NCI-H2196 treated with DMSO at 0.1 percent for 48 hours (cell line): Measurements from ENCODE around the gene DCAF6.
"Not testable (repeated sequence)": the region's sequence is repeated elsewhere in the genome, so short reads cannot be mapped to it uniquely, and the experiment has no call there.

Experiments used
- DNase-seq: peaks from one replicate; lab custom pipeline; 2025; ENCODE audit not compliant: unreplicated experiment; lab: John Stamatoyannopoulos, UW

The DCAF6 gene

DNA sequence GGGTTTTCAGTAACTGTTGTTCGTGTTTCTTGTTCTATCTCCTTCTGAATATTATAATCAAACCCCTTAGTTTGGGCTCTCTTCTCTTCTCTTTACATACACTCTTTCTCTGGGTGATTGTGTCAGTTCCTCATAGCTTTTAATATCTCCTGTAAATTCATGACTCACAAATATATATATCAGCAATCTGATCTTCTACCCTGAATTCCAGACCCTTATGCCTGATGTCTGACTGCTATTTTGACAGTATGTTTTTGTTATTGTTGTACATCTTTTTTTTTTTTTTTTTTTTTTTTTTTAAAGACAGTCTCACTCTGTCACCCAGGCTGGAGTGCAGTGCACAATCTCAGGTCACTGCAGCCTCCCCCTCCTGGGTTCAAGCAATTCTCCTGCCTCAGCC is 71.2 kb downstream of the DCAF6 start:
- no peak for DNase-seq

DNA sequence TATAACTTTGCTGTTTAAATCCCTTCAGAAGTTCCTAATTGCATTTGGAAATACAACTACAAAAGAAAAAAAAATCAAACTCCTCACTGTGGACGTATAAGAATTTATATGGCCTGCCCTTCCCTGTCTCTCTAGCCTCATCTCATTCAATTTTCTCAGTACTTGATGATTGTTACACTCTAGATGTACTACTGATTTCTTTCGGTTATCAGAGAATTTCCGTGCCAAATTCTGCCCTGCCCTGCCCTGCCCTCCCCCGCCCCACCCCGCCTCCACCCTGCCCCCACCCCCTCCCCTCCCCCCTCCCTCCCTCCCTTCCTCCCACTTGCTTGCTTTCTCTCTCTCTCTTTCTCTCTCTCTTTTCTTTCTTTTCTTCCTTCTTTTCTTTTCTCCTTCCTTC is 72.1 kb downstream of the DCAF6 start:
- DNase-seq: no peak

DNA sequence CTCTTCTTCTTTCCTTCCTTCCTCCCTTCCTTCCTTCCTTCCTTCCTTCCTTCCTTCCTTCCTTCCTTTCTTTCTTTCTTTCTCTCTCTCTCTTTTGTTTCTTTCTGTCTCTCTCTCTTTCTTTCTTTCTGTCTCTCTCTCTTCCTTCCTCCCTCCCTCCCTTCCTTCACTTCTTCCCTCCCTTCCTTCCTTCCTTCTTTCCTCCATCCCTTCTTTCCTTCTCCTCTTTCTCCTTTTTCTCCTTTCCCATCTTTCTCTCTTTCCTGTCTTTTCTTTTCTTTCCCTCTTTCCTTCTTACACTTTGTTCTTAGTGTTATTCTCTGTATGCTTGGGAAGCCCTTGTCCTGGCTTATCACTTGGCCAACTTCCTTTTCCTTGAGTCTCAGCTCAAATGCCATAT is 72.8 kb downstream of the DCAF6 start:
- DNase-seq: no peak

DNA sequence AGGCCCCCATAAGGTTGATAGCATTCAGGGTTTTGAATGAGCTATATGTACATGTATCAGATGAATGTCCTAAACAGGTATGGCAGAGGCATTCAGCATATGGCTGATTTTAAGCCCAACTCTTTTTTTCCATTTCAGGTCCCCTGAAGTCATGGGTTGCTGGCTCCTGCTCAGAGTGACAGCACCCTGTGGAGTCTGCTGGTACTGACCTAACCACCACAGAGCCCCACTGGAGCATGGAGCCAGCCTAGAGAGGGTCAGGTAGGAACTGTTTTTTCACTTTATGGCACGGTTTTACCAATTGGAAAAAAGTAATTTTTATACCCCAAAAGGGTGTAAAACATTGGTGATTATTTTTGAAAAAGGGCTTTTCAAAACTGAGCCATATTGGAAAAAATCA is 82.9 kb downstream of the DCAF6 start:
- DNase-seq: no peak

DNA sequence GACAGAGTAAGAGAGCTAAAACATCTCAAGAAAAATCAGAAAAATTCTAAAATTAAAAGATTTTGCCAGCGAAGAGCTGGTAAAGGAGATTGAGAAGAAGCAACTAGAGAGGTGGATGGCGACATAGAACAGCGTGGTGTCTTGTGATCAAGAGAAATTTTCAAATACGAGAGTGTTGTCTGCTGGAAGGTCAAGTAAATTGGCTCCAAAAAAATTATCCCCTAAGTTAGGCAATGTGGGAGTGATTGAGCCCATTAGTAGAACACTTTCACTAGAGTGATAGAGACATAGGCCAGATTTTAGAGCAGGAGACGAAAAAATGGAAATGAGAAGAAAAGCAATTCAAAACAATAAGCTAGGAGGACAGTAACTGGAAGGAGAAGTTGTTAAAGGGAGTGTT is 94.7 kb downstream of the DCAF6 start:
- DNase-seq: no peak

DNA sequence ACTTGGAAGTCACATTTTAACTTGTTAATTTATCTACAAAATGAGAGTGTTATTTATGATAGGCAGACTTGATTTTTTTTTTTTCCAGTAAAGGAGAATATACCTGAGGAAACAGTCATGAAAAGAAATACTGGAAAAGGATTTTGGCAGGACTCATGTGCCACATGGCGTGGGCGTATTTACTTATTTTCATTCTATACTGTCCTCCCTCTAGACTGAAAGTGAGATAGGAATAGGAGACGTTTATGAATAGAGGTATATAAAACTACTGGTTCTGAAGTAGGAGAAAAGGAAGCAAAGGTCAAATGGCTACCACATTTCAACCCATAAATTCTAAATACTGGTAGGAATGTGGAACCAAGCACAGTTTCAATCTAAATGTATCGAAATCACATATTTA is 95.1 kb downstream of the DCAF6 start:
- no peak for DNase-seq

DNA sequence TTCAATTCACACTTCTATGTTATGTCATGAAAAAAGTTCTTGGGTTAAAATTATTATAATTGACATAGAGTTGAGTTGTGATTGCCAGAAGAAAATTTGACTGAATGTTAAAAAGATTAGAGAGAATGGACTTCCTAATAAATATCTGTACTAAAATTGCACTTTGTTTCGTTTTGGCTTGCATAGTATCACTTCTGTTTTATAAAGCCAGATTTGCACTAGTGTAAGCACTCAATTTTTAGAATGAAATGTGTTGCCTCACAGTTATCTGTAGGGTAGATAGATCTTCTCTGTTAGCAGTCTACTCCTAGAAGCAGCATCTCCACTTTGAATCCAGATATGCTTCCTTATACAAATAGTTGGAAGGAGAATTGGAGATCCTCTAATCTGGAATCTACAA is 95.5 kb downstream of the DCAF6 start:
- DNase-seq: no peak

DNA sequence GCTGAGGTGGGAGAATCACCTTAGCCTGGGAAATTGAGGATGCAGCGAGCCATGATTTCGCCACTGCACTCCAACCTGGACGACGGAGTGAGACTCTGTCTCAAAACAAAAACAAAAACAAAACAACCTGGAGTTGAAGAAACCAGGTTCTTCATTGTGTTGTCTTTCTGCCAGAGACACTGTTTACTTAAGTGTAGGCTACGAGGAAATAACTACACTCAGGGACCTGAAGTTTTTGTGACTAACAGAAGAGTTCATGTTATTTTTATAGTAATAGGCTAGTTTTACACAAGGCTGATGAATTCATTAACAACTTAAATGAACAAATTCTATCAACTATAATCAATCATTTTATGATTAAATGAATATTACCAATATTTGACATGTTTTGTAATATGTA is 98.9 kb downstream of the DCAF6 start:
- no peak for DNase-seq

DNA sequence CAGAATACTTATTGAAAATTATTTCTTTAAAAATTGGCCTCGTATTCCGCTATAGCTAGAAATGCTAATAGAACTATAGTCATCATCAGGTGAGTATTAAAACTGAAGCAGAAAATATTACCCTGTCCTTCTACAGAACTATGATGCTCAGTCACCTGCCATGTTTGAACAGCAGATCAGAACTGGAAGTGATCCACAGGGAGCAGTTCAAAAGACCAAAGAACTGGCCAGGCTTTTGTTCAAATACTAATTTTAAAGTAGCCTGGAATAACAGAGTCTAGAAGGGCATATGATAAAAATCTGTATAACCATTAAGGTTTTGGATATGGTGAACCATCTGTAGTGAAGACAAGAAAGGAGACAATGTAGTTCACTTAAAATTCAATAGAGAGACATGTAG is 105.9 kb downstream of the DCAF6 start:
- DNase-seq: no peak

DNA sequence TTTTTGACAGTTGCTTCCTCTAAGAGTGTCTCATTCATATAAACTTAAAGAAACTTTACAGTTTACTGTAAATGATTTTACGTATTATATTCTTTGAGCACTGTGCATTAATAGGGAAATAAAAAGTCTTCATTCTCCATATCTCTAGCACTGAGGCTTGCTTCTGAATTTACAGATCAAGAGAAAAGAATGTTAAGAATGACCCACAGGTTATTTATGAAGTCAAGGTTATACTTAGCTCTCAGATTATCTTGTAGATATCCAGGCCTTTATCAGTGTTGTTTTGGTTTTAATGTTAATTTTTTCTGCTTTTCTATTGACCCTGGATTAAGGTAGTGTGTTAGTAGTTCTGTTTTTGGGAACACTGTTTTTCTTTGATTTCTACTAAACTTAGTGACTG is 108.8 kb downstream of the DCAF6 start:
- no peak for DNase-seq

DNA sequence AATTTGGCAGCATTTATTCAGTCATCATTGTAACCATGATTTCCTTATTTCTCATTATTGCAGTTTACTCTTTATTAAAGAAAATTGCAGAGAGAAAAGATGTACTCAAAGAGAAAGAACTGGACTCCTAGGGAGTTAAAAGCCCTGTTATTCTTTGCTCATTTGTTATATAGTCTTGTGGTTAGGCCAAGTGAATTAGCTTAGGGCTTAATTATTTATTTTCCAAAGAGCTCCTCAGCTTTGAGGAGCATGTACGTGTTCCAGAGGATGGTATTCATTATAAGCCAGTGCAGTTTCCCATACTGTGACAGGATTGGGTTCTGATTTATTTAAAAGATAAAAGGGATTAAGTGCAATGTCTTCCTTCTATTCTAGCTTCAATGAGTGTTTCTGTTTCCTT is 113.8 kb downstream of the DCAF6 start:
- DNase-seq: no peak

DNA sequence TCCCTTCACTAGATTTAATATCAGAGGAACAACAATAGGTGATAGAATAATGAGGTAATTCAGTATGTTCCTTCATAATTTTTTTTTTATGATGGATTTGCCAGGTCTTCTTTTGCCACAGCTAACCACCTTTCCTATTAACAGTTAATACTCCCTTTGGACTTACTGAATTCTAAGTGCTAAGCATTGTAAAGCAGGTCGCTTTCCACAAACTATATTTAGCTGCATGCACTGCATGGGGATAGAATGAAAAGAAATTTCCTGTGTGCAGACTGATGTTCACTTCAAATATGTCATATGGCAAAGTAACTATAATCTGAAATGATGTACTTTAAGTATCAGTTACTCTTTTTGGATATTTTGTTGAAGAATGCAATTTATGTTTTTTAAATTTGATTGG is 114.4 kb downstream of the DCAF6 start:
- DNase-seq: no peak

DNA sequence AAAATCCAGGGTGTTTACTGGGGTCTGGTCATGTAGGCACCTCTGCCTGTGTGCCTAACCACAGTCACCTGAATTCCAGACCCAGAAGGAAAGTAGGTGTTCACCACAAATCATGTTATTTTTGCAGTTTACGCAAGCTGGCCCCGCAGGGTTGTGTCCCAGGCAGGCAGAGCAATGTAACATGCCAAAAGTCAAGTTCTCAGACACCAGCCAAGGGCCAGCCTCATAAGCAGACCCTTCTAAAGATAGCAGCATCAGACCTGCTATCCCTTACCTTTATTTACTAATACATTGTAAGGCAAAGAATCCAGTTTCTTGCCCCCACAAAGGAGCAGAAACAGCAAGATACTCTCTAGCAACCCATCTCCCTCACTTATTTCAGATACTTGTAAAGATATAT is 117.2 kb downstream of the DCAF6 start:
- no peak for DNase-seq

DNA sequence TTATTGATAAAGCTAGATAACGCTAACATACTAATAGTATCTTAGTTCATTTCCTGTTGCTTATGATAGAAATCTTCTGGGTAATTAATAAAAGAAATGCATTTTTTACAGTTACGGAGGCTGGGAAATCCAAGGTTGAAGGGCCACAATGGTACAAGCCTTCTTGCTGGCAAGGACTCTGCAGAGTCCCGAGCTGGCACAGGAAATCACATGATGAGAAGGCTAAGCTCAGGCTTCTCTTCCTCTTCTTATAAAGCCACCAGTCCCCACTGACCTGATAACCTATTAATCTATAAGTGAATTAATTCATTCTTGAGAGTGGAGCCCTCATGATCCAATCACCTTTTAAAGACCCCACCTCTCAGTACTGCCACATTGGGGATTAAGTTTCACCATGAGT is 117.6 kb downstream of the DCAF6 start:
- no peak for DNase-seq

DNA sequence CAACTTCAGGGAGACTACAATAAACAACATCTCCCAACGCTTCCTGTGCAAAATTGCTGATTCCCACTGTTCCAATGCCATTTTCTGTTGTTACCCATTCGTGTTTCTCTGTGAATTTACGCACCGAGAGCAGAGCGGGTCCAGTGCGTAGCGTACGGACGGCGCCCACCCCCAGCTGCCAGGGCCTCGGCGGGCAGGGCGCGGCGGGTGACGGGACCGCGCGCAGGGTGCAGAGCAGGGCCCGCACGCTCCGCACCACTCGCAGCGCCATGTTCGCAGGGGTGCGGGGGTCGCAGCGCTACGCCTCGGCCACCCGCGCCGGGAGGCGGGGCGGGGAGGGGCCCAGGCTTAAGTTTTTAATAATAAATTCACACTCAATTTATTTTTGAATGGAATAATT is 119.7 kb downstream of the DCAF6 start:
- DNase-seq: not testable (repeated sequence)

DNA sequence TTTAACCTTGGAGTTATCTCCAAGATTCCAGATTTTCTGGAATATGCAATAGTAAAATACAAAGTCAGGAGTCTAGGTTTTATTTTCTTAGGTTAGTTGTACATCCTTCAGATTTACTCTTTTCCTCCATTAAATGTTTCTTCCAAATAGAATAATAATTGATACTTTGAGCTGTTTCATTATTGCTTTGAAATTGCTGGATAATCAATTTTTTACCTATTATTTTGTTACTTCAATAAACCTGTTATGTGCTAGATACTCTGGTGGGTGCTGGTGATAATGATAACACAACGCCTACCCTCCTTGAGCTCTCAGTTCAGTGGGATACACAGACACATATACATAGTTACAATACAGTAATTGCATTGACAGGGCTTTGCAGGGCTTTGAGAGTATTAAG is 120.9 kb downstream of the DCAF6 start:
- DNase-seq: no peak

DNA sequence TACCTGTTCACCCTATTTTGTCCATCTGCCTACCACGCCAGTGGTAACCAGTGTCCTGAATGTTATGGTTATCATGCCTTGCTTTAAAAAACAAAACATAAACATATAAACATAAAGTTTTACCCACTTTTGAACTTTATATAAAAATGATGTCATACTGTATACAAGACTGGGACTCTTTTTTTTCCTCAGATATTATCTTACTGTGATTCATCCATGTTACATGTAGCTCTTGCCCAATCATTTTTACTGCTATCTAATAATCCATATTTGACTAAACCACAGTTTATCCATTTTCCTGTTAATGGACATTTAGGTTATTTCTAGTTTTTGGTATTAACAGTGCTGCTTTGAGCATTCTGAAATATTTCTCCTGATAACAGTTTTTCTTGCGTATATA is 121.4 kb downstream of the DCAF6 start:
- no peak for DNase-seq

DNA sequence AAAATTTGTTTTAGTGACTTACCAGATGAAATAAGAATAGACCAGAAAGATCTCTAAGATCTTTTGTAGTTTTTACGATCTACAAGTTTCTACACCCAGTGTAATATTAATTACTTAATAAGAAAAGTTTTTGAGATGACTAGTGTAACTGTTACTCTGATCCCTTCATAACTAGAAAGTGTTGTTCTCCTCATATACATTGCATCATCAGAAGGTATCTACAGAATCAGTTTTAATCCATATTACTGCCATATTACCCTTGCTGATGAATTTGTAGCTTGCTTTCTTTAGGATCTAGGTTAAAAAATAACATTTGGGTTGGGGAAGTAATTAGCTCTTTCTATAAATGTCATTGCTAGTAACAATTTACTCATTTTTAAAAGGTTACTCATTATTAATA is 127.7 kb downstream of the DCAF6 start:
- DNase-seq: no peak

DNA sequence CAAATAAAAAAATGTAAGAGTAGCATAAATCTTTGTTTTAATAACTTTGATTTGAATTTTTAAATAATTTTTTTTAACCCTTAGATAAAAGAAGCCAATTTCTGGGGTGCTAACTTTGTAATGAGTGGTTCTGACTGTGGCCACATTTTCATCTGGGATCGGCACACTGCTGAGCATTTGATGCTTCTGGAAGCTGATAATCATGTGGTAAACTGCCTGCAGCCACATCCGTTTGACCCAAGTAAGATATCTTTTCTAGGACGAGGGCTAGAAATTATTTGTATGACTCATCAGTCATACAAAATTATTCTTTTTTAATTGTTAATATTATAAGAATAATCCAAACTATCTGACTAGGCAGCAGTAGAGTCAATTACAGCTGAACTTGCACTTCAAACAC is 129.0 kb downstream of the DCAF6 start:
- DNase-seq: no peak

DNA sequence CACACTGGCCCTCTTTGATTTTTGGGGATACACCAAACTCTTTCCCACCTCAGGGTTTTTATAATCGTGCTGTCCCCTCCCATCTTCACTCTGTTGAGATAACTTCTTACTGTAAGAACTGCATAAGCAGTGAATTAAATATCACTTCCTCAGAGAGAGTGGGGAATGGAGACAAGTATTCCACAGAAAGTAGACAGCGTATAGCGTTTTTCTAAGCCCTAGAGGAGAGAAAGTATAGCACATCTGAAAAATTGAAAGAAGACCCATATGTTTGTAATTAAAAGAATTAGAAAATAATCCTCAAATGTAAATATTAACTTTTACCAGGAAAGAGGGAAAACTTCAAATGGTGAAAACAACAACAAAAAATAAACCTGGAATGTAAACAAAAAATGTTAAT is 132.9 kb downstream of the DCAF6 start:
- no peak for DNase-seq

DNA sequence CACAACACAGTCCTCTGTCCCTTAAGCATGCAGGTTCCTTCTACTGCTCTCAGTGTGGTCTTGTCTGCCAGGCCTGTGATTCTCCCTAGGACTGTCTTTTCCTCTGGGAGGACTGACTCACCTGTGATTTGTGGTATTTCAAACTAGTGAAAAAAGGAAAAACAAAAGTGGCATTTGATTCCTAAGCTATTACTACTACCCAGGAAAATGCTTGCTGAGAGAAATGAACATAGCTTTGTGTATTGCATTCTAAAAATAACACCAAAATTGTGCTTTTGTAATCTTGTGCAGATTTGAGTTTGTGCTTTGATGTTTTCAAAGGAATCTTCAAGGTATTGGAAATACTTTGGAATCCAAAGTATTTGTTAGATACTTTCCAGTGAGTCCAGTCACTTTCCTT is 143.3 kb downstream of the DCAF6 start:
- DNase-seq: no peak

DNA sequence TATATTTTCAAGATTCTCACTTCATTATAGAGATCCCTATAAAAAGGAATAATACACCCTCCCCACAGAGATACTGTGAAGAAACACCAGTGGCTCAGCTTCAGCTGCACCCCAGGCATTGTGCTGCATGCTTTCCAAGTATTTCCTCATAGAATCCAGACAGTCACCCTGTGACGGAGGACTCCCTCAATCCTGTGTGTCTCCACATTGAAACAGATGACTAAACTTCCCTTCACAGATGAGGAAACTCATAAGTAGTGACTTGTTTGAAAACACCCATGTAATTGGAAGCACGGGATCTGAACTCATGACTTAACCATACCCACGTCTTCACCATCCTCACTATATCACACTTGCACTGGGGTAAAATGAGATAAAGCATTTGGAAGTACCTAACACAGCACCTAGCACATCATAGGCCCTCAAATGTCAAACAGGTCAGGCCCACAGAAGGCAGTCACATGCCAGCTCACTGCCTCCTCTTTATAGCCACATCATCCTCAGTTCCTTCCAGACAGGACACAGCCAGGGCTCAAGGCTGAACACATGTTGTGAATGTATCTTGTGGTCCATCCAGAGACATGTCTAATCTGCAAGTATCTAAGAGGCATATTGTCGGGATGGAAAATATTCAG is 145.0 kb downstream of the DCAF6 start:
- no peak for DNase-seq

DNA sequence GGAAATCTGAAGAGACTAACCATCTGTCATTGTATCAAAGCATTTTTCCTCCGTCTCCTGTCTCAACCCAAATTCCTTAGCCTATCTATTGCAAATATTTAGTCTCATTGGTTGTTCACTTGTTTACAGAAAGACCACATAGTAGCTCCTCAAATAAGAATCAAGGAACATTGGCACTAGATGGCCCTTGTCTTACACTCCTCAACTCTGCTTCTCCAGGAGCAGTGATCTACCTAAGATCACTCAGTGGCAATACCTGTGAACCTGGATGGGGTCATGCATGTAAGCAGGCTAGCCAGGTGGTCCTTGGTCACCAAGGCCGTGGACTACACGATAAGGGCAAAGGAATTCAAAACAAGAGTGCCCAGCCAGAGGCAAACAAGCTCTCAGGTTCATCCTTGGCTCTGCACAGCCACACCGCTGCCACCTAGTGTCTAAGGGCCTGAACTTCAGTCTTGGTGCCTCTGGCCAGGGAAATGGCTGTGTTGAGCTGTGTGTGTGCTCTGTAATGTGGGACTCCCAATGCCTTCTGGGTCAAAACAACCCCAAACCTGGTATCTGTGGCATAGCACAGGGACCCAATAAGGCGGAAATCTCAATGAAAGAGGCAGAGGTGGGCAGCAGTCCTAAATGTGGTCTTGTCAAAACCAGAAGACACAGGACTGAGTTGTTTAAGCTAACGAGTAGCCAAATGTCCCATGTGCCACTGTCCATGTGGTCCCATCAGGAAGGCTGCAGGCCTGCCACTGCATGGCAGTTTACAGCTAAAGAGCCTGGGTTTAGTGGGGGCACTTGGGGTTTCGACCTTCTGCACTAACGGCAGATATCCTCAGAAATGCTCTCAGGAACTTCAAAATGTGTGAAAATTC is 145.8 kb downstream of the DCAF6 start:
- DNase-seq: peak; percentile 53
